MM.1S (cell line): ENCODE results near the gene ALDH1A3.

ENCODE experiments used
- DNase-seq: peaks from one replicate; pipeline ENCODE4 v3.0.0-alpha.2; 2015
- H2AFZ ChIP-seq: fragments of 300-600 bp; sonication (generic); 2 replicates; pipeline ENCODE4 v1.6.0; 2016; ENCODE audit warnings: antibody characterized with exemption, low read length
- H3F3A ChIP-seq: fragments of 300-600 bp; sonication (generic); 2 replicates; pipeline ENCODE4 v1.6.1; 2016; ENCODE audit warnings: mild to moderate bottlenecking, antibody characterized with exemption, low read length, moderate library complexity, mixed read lengths; ENCODE audit not compliant: insufficient read depth
- H3K27ac ChIP-seq: fragments of 300-600 bp; sonication (generic); 2 replicates; pipeline ENCODE4 v1.5.1; 2016; ENCODE audit warnings: mild to moderate bottlenecking, low read length
- H3K27me3 ChIP-seq: fragments of 300-600 bp; sonication (generic); replicated peaks from 2 replicates; pipeline ENCODE4 v1.6.0; 2016; ENCODE audit warnings: low read length; ENCODE audit not compliant: insufficient read depth
- H3K36me3 ChIP-seq: fragments of 300-600 bp; sonication (generic); replicated peaks from 2 replicates; pipeline ENCODE4 v1.6.1; 2016; ENCODE audit warnings: mild to moderate bottlenecking, low read length, mixed read lengths; ENCODE audit not compliant: insufficient read depth
- H3K4me1 ChIP-seq: fragments of 300-600 bp; sonication (generic); 2 replicates; pipeline ENCODE4 v1.6.1; 2016; ENCODE audit warnings: low read length, mixed read lengths
- H3K4me2 ChIP-seq: fragments of 300-600 bp; sonication (generic); 2 replicates; pipeline ENCODE4 v1.6.0; 2016; ENCODE audit warnings: low read depth, low read length
- H3K4me3 ChIP-seq: fragments of 300-600 bp; sonication (generic); 2 replicates; pipeline ENCODE4 v1.5.1; 2016; ENCODE audit warnings: low read length, mixed read lengths
- H3K79me2 ChIP-seq: fragments of 300-600 bp; sonication (generic); 2 replicates; pipeline ENCODE4 v1.6.1; 2016; ENCODE audit warnings: mixed run types, low read length, mixed read lengths
- H3K9ac ChIP-seq: fragments of 300-600 bp; sonication (generic); 2 replicates; pipeline ENCODE4 v1.6.1; 2016; ENCODE audit warnings: low read length, mixed read lengths
- H3K9me2 ChIP-seq: fragments of 300-600 bp; sonication (generic); replicated peaks from 2 replicates; pipeline ENCODE4 v1.6.1; 2016; ENCODE audit warnings: mild to moderate bottlenecking, low read length, mixed read lengths; ENCODE audit not compliant: insufficient read depth
- H3K9me3 ChIP-seq: fragments of 300-600 bp; sonication (generic); replicated peaks from 2 replicates; pipeline ENCODE4 v1.6.1; 2016; ENCODE audit warnings: mild to moderate bottlenecking, low read length, mixed read lengths; ENCODE audit not compliant: insufficient read depth
- H4K20me1 ChIP-seq: fragments of 300-600 bp; sonication (generic); 2 replicates; pipeline ENCODE4 v1.6.1; 2016; ENCODE audit warnings: mild to moderate bottlenecking, low read length, moderate library complexity, mixed read lengths; ENCODE audit not compliant: insufficient read depth
- EZH2 ChIP-seq: fragments of 300-600 bp; sonication (generic); optimal IDR thresholded peaks from 2 replicates; pipeline ENCODE3; 2017; ENCODE audit warnings: low read depth, mild to moderate bottlenecking, antibody characterized with exemption, low read length, mixed read lengths
- EZH2phosphoT487 ChIP-seq: fragments of 300-600 bp; sonication (generic); IDR thresholded peaks from 2 replicates; pipeline ENCODE4 v1.6.1; 2018; ENCODE audit warnings: antibody characterized with exemption, low read length
- TF ChIP-seq, protein P1 (sequence below): fragments of 300-600 bp; sonication (generic); IDR thresholded peaks from 2 replicates; pipeline ENCODE4 v1.5.1; 2016; ENCODE audit warnings: antibody characterized with exemption, low read length, mixed read lengths

The ALDH1A3 gene

DNA sequence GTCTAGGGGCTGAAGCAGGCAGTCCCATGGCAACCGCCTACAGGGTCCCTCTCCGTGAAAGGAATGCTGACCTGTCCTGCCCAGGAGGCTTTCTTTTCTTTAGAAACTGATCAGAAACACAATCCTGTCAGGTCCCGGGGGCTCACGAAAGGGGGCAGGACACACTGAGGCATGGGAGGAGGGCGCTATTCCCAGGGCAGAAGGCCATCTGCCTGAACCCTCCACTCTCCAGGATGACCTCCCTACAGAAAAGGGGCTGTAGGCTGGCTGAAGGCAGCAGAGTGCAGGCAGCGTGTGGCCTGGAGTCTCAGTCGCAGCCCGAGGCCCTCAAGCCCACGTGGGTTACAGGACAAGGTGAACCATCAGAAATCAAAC, 21.2 kb downstream of the ALDH1A3 start:
- H3K27me3 ChIP-seq, result no peaks in the 10 kb centered on the region
- no peaks in the 10 kb centered on the region for H3K36me3 ChIP-seq
- no peaks in the 10 kb centered on the region for H3K9me3 ChIP-seq
- DNase-seq, result no peak
- H4K20me1 ChIP-seq, result no peaks in the 10 kb centered on the region
- H3K4me3 ChIP-seq, result no peak overlapping the region
- no peaks in the 10 kb centered on the region for H3F3A ChIP-seq
- no peak for TF ChIP-seq EZH2phosphoT487
- TF ChIP-seq, protein P1, sequence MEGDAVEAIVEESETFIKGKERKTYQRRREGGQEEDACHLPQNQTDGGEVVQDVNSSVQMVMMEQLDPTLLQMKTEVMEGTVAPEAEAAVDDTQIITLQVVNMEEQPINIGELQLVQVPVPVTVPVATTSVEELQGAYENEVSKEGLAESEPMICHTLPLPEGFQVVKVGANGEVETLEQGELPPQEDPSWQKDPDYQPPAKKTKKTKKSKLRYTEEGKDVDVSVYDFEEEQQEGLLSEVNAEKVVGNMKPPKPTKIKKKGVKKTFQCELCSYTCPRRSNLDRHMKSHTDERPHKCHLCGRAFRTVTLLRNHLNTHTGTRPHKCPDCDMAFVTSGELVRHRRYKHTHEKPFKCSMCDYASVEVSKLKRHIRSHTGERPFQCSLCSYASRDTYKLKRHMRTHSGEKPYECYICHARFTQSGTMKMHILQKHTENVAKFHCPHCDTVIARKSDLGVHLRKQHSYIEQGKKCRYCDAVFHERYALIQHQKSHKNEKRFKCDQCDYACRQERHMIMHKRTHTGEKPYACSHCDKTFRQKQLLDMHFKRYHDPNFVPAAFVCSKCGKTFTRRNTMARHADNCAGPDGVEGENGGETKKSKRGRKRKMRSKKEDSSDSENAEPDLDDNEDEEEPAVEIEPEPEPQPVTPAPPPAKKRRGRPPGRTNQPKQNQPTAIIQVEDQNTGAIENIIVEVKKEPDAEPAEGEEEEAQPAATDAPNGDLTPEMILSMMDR, result no peak
- TF ChIP-seq EZH2, result no peak
- no peaks in the 10 kb centered on the region for H3K4me1 ChIP-seq
- H3K9ac ChIP-seq, result no peak overlapping the region
- H3K4me2 ChIP-seq, result no peak overlapping the region
- no peak overlapping the region for H2AFZ ChIP-seq
- no peaks in the 10 kb centered on the region for H3K79me2 ChIP-seq
- H3K9me2 ChIP-seq, result no peaks in the 10 kb centered on the region
- H3K27ac ChIP-seq, result no peak overlapping the region

DNA sequence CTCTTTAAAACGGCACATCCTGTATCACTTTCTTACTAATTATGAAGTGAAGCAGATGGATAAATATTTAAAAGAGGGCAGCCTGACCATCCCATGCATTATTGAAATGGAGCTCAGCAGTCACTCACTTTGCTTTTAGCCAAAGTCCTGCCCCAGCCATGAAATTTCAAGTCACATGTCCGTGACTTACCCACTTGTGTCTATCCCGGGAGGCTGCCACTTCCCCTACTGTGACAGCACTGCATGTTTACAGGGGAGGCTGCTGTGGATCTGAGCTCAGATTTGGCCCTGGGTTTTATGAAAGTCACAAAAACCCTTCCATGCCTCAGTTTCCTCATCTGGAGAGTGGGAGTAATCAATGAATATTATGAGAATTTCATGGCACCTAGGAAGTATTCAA, 21.7 kb downstream of the ALDH1A3 start:
- no peak for TF ChIP-seq EZH2phosphoT487
- no peak for TF ChIP-seq EZH2
- TF ChIP-seq, protein P1, result no peak
- Histone ChIP-seq H3K9ac (no peak overlapping the region), H3K4me1 (no peaks in the 10 kb centered on the region), H3K27ac (no peak overlapping the region), H3K9me3 (no peaks in the 10 kb centered on the region), H2AFZ (no peak overlapping the region), H3K4me3 (no peak overlapping the region), H3F3A (no peaks in the 10 kb centered on the region), H3K4me2 (no peak overlapping the region), H3K27me3 (no peaks in the 10 kb centered on the region), H4K20me1 (no peaks in the 10 kb centered on the region), H3K36me3 (no peaks in the 10 kb centered on the region), H3K79me2 (no peaks in the 10 kb centered on the region), H3K9me2 (no peaks in the 10 kb centered on the region)
- DNase-seq, result no peak

DNA sequence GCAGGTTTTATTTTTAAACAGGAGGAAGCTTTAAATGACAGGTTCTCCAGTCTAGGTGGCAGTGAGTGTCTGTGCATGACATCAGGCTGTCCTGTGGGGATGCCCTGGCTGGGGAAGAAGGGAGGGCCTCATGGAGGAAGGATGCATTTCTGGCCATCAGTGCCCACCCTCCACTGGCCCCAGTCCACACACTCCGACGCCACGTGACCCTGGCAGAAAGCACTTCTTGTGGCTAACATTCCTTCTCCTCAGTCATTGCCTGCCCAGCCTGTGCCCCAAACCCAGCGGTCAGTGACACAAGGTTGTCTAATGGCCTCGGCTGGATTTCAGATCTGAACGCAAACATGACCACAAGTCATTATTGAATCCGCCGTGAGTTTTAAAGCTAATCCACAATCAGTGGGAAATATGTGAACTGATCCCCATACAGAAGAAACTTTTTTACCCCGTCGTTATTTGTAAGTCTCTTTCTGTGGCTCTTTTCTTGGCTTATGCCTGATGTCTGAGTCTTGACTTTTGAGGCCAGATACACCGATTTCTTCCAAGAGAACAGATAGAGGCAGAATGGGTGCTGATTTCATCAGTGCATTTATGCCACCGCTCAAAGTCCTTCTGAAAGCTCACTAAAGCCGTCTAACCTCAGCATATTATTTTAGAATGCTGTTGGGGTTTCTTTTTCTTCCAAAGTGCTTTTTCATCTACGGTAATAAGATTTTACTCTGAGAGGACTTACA, 22.2 kb downstream of the ALDH1A3 start:
- H3K4me3 ChIP-seq, result no peak overlapping the region
- H2AFZ ChIP-seq, result no peak overlapping the region
- H3K9ac ChIP-seq, result no peak overlapping the region

More for the DNA sequence above, 22.2 kb downstream of the ALDH1A3 start:
- H4K20me1 ChIP-seq, result no peaks in the 10 kb centered on the region
- no peaks in the 10 kb centered on the region for H3K4me1 ChIP-seq
- no peaks in the 10 kb centered on the region for H3K27me3 ChIP-seq
- H3K79me2 ChIP-seq, result no peaks in the 10 kb centered on the region
- H3K36me3 ChIP-seq, result no peaks in the 10 kb centered on the region
- no peak for TF ChIP-seq EZH2phosphoT487
- TF ChIP-seq, protein P1, result no peak
- TF ChIP-seq EZH2, result no peak
- no peak for DNase-seq
- H3K9me3 ChIP-seq, result no peaks in the 10 kb centered on the region
- H3K27ac ChIP-seq, result no peak overlapping the region
- H3K4me2 ChIP-seq, result no peak overlapping the region
- H3K9me2 ChIP-seq, result no peaks in the 10 kb centered on the region
- H3F3A ChIP-seq, result no peaks in the 10 kb centered on the region
